GM18520 (cell line): ENCODE results near the gene SRRM2.

Experiments
- ATAC-seq: cut with Tn5 transposase; IDR thresholded peaks from one replicate; pipeline ENCODE4 v1.9.1; 2021; ENCODE audit not compliant: unreplicated experiment

The SRRM2 gene

GRCh38 chr16:2761472-2761871, 9.0 kb downstream of the SRRM2 start:
- ATAC-seq: no peak

GRCh38 chr16:2761886-2762583, 9.6 kb downstream of the SRRM2 start:
- no peak for ATAC-seq

GRCh38 chr16:2762711-2763110, 10.3 kb downstream of the SRRM2 start:
- ATAC-seq: no peak

- ATAC-seq: no peak
Observed at GRCh38 chr16:2763173-2763572, 10.7 kb downstream of the SRRM2 start.

- ATAC-seq: no peak
Observed at GRCh38 chr16:2764718-2765117, 12.3 kb downstream of the SRRM2 start.

- no peak for ATAC-seq
Observed at GRCh38 chr16:2765462-2766404, 13.3 kb downstream of the SRRM2 start.

- no peak for ATAC-seq
Observed at GRCh38 chr16:2766430-2767139, 14.1 kb downstream of the SRRM2 start.

- no peak for ATAC-seq
Observed at GRCh38 chr16:2767140-2767731, 14.8 kb downstream of the SRRM2 start.

GRCh38 chr16:2767891-2768290, 15.5 kb downstream of the SRRM2 start:
- ATAC-seq: no peak

GRCh38 chr16:2768403-2769089, 16.1 kb downstream of the SRRM2 start:
- no peak for ATAC-seq

- ATAC-seq: no peak
Observed at GRCh38 chr16:2769100-2769529, 16.7 kb downstream of the SRRM2 start.

GRCh38 chr16:2769675-2770056, 17.2 kb downstream of the SRRM2 start:
- no peak for ATAC-seq

GRCh38 chr16:2770057-2770951, 17.9 kb downstream of the SRRM2 start:
- no peak for ATAC-seq

- ATAC-seq: no peak
Observed at GRCh38 chr16:2771496-2772402, 19.3 kb downstream of the SRRM2 start.

GRCh38 chr16:2773188-2773968, 20.9 kb downstream of the SRRM2 start:
- no peak for ATAC-seq

- no peak for ATAC-seq
Observed at GRCh38 chr16:2774161-2774891, 21.9 kb downstream of the SRRM2 start.

- ATAC-seq: no peak
Observed at GRCh38 chr16:2775131-2775716, 22.8 kb downstream of the SRRM2 start.
